HepG2 (cell line): ENCODE measurements around the gene ULK4. TPM values are rescaled to one million over a fixed set of nuclear protein-coding genes. Genes with fewer than 3 reads are reported as not detected.

Source experiments
- ARID3A ChIP-seq: IDR thresholded peaks from 2 replicates; pipeline ENCODE4 v1.6.1; 2012; ENCODE audit warnings: low read depth, low read length, improper control_type of control experiment
- EZH2 ChIP-seq: conservative IDR thresholded peaks from 2 replicates; pipeline ENCODE4 v1.6.1; 2012; ENCODE audit warnings: mild to moderate bottlenecking, low read depth, low read length, moderate library complexity
- HNF4A ChIP-seq: sonication (generic); formaldehyde crosslinking; IDR thresholded peaks from 2 replicates; pipeline ENCODE4 v1.4.0; 2020; ENCODE audit warnings: missing genetic modification reagents
- IKZF1 ChIP-seq: fragments of 450-650 bp; IDR thresholded peaks from 2 replicates; pipeline ENCODE4 v1.7.1; 2016
- JUNB ChIP-seq: sonication (generic); formaldehyde crosslinking; IDR thresholded peaks from 2 replicates; pipeline ENCODE4 v1.8.0; 2022; ENCODE audit warnings: missing genetic modification reagents, mild to moderate bottlenecking, borderline replicate concordance
- KLF11 ChIP-seq: IDR thresholded peaks from 2 replicates; pipeline ENCODE4 v1.6.1; 2016; ENCODE audit warnings: missing compliant biosample characterization
- MEF2D ChIP-seq: sonication (generic); formaldehyde crosslinking; IDR thresholded peaks from 2 replicates; pipeline ENCODE4 v1.5.1; 2020; ENCODE audit warnings: mild to moderate bottlenecking, missing genetic modification reagents
- NCOR1 ChIP-seq: fragments of 200-600 bp; sonication (generic); IDR thresholded peaks from 2 replicates; pipeline ENCODE4 v1.7.0; 2017; ENCODE audit warnings: antibody characterized with exemption, low read length, borderline replicate concordance
- PRDM10 ChIP-seq: sonication (generic); formaldehyde crosslinking; IDR thresholded peaks from 2 replicates; pipeline ENCODE4 v1.4.0; 2020; ENCODE audit warnings: low read depth, missing genetic modification reagents
- RORA ChIP-seq: sonication (generic); formaldehyde crosslinking; IDR thresholded peaks from 2 replicates; pipeline ENCODE4 v1.5.0; 2020; ENCODE audit warnings: mild to moderate bottlenecking, missing genetic modification reagents, moderate library complexity
- SOX6 ChIP-seq, 2 experiments: fragments of 450-650 bp in 1 of 2; sonication (generic) in 1 of 2; formaldehyde crosslinking in 1 of 2; IDR thresholded peaks; 2 replicates each; pipeline versions ENCODE4 v1.4.0 to v1.6.1; 2017 to 2020; ENCODE audit warnings: antibody characterized with exemption in 1 of 2, mild to moderate bottlenecking in 1 of 2, missing genetic modification reagents in 1 of 2
- SP2 ChIP-seq: sonication (generic); formaldehyde crosslinking; IDR thresholded peaks from 2 replicates; pipeline ENCODE4 v1.5.1; 2020; ENCODE audit warnings: mild to moderate bottlenecking, missing genetic modification reagents
- TBP ChIP-seq: sonication (generic); formaldehyde crosslinking; IDR thresholded peaks from 2 replicates; pipeline ENCODE4 v1.5.0; 2020; ENCODE audit warnings: missing genetic modification reagents
- ZBTB10 ChIP-seq: sonication (generic); formaldehyde crosslinking; IDR thresholded peaks from 2 replicates; pipeline ENCODE4 v1.4.0; 2020; ENCODE audit warnings: missing genetic modification reagents, borderline replicate concordance
- ZEB1 ChIP-seq: IDR thresholded peaks from 2 replicates; pipeline ENCODE4 v1.6.1; 2012; ENCODE audit warnings: mild to moderate bottlenecking, low read depth, inconsistent platforms; ENCODE audit not compliant: insufficient replicate concordance
- ZMAT3 ChIP-seq: sonication (generic); formaldehyde crosslinking; conservative IDR thresholded peaks from 2 replicates; pipeline ENCODE4 v1.7.0; 2021; ENCODE audit warnings: missing genetic modification reagents
- ZNF205 ChIP-seq: IDR thresholded peaks from 2 replicates; pipeline ENCODE4 v1.6.1; 2018; ENCODE audit warnings: missing biosample characterization, missing genetic modification reagents
- ZNF574 ChIP-seq: sonication (generic); formaldehyde crosslinking; IDR thresholded peaks from 2 replicates; pipeline ENCODE4 v1.4.0; 2020; ENCODE audit warnings: missing genetic modification reagents
- ZNF644 ChIP-seq: IDR thresholded peaks from 2 replicates; pipeline ENCODE4 v1.6.1; 2016; ENCODE audit warnings: low read depth
- ZSCAN31 ChIP-seq: sonication (generic); formaldehyde crosslinking; IDR thresholded peaks from 2 replicates; pipeline ENCODE4 v1.5.0; 2020; ENCODE audit warnings: low read depth, mild to moderate bottlenecking, missing genetic modification reagents
- polyA plus RNA-seq, 8 experiments: library from polyadenylated mRNA; depleted of rRNA in 3 of 8; stranded (reverse) in 7 of 8; unstranded in 1 of 8; fragments of >200 nt; fragmentation: Illumina TruSeq in 4 of 8; extraction: Trizol in 4 of 8; gene quantifications; 2 replicates each; pipeline versions ENCODE4 v1.2.1 to v1.2.3, GENCODE V29; 2011 to 2016; ENCODE audit warnings: low read depth in 4 of 8, missing spikeins in 1 of 8, mixed read lengths in 1 of 8; ENCODE audit not compliant: insufficient read depth in 1 of 8
- total RNA-seq, 5 experiments: library from RNA; depleted of rRNA; stranded (reverse); fragments of >200 nt; fragmentation: Illumina TruSeq; extraction: Trizol; gene quantifications; 2 replicates each; pipeline ENCODE4 v1.2.3, GENCODE V29; 2016; ENCODE audit warnings: low read depth in 1 of 5

Gene ULK4
- total and polyA plus RNA-seq, 2 of the 13 experiments (the other 11 are each of a cell fraction or from before 2014, with no cell fraction given), result 6.7 to 11.8 TPM

- TF ChIP-seq ZNF574 (CRISPR knock-in tag) (no peak), PRDM10 (CRISPR knock-in tag) (no peak), ZNF644 (CRISPR knock-in tag) (no peak), HNF4A (CRISPR knock-in tag) (peak; percentile 67), ZMAT3 (CRISPR knock-in tag) (no peak), ZSCAN31 (CRISPR knock-in tag) (no peak), JUNB (CRISPR knock-in tag) (no peak), ZEB1 (no peak), ZBTB10 (CRISPR knock-in tag) (no peak), MEF2D (no peak), NCOR1 (peak; percentile 28; the same call in 1 of the 2 replicates), SP2 (CRISPR knock-in tag) (no peak), TBP (CRISPR knock-in tag) (no peak), KLF11 (CRISPR knock-in tag) (no peak), SOX6 (IDR thresholded peaks at IDR 0.05) (no peak), SOX6 (CRISPR knock-in tag; IDR thresholded peaks at IDR 0.05) (peak; percentile 68), EZH2 (no peak), IKZF1 (no peak), RORA (CRISPR knock-in tag) (no peak), ARID3A (no peak), ZNF205 (CRISPR knock-in tag) (no peak)
Measured at GRCh38 chr3:41202075-41202833, 759.6 kb downstream of the ULK4 start (continued).
